NCI-H524 (cell line): ENCODE results near the gene EIF4G1.
"Not testable (repeated sequence)": the region's sequence is repeated elsewhere in the genome, so short reads cannot be mapped to it uniquely, and the experiment has no call there.

ENCODE experiments used
- DNase-seq, 2 experiments: peaks; one replicate each; lab custom pipeline; 2025; lab: John Stamatoyannopoulos, UW

Gene EIF4G1

GRCh38 chr3:184335661-184336546 lies 21.5 kb downstream of the EIF4G1 start:
- peak; percentile 54 to 70 for DNase-seq

DNA sequence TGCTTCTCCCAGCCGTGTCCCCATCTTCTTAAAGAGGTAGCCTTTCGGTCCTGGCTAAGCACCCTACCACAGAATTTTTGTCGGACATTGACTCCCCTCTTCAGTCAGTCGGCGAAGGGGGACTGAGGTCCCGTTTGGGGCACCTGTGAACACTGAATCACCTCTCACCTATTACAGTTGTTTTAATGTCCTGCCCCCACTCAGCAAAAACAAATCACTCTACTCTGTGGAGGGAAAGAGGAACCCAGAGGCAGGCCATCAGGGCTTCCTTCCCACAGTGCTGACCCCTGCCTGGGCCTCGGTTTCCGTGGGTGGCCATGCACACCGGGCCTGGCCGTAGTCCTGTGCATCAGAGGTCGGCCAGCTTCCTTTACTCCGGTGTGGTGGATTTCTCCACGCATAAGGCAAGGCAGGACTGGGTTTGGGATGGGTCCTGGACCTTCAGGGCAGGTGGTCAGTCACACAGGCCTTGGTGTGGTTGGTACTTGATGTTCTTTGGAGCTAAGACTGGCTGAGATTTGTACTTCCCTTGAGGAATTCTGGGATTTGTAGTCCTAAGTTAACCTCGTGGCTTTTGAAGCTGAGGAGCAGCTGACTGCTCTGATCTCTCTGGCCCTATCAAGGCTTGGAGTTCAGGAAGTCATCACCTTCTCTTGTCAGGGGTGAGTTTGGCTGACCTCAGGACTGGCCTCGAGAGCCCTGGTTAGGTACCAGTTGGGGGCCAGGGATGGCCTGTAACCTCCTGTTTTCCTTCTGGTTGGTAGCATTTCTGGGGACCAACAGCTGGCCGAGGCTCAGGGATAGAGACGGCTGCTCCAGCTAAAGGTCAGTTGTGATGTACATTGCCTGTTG lies 22.4 kb downstream of the EIF4G1 start:
- peak in 1 of 2 experiments; percentile 51 for DNase-seq

GRCh38 chr3:184337399-184337714 lies 23.0 kb downstream of the EIF4G1 start, which contains the start of gene FAM131A:
FAM131A (plus strand) TSS chr3:184337600; CDS start chr3:184337631, 31 bp downstream.
- no peak for DNase-seq

DNA sequence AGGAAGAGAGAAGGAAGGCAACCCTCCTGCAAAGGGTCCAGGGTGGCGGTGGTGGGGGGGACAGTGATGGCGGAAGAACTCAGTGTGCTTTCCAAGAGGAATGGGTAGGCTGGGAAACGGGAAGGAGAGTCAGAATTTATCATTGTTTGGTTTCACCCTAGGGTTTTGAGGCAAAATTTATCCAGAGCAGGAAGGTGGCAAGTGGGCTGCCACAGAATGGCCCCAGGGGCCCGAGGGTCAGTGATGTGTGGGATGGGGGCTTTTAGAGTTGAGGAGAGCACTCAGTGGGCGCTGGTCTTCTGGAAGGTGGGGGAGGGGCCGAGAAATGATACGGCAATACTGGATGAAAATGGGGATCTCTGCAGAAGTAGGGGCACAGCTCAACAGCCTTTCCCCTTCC lies 23.6 kb downstream of the EIF4G1 start:
- no peak for DNase-seq

GRCh38 chr3:184338511-184338945 lies 24.1 kb downstream of the EIF4G1 start:
- peak; percentile 87 to 95 for DNase-seq

- DNase-seq = no peak
These were observed 24.6 kb downstream of the EIF4G1 start for GRCh38 chr3:184339001-184339400.

- not testable (repeated sequence) for DNase-seq
These were observed 25.2 kb downstream of the EIF4G1 start for GRCh38 chr3:184339451-184340135.

GRCh38 chr3:184341925-184342324 lies 27.5 kb downstream of the EIF4G1 start:
- no peak for DNase-seq

DNA sequence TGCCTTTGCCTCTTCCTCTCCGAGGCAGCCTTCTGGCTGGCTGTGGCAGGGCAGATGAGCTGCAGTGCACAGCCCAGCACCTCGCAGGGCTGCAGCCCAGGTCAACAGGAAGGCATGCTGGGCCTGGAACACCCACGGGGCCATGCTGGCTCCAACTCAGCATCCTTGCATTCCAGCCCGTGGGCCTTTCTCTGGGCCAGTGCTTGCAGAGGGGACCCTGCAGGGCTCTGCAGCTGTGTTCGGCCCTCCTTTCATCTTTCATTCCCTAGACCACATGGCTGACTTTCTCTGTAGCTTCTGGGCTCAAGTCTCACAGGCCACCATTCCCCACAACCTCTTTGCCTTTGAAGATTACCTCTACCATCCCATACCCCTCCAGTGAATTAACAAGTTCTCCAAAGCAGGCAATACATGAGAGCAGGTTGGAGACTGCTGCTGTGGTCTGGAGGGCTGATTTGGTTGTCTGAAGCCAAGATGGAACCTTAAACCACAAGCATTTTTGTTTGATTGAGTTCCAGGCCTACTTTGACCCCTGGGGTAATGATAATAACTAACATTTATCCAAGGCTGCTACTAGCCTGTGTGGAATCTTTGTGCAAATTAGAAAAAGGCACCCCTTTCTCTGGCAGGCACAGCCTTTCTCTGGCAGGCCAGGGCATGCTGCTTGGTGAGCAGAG lies 28.9 kb downstream of the EIF4G1 start:
- DNase-seq = no peak

GRCh38 chr3:184344579-184345316 lies 30.3 kb downstream of the EIF4G1 start:
- no peak for DNase-seq

- peak; percentile 56 to 70 for DNase-seq
These were observed 31.1 kb downstream of the EIF4G1 start for GRCh38 chr3:184345317-184346144.

GRCh38 chr3:184346480-184347190 lies 32.2 kb downstream of the EIF4G1 start:
- no peak for DNase-seq

- peak in 1 of 2 experiments; percentile 39 for DNase-seq
These were observed 33.1 kb downstream of the EIF4G1 start for GRCh38 chr3:184347321-184348056.

GRCh38 chr3:184348057-184348382 lies 33.6 kb downstream of the EIF4G1 start:
- DNase-seq = no peak

DNA sequence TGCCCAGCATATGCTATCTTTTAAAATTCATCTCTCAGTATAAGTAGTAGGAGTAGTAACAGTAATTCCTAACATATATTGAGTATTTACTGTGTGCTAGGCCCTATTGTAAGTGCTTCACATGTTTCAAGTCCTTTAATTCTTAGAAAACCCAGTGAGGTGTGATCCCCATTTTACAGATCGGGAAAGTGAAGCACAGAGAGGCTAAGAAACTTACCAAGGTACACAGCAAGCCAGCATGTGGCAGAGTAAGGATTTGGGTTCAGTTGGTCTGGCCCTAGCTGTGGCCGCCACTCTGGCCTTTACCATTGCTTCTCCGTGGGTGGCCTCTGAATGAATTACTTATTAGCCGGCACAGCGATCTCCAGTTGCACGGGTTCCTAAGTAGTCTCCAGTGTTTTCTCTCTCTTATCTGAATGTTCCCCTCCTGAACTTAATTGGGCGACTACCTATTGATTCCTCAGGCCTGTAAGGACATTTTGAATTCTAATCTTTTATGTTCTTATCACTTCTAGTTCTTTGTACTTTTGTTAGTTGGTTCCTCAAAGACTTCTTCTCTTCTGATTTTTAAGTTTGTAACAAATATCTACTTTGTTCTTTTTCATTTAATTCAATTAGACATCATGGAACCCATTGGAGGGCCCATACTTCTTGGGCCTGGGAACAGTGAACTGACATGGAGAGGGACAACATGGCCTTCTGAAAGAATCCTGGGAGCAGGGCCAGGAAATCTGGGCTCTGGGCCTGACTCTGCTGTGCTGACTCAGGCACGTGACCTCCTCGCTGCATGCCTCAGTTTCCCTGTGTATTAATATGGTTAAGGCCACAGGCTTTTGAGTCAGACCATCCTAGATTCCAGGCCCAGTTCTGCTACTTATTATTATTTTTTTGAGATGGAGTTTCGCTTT lies 35.4 kb downstream of the EIF4G1 start:
- DNase-seq = no peak

- no peak for DNase-seq
These were observed 36.2 kb downstream of the EIF4G1 start for GRCh38 chr3:184350618-184351017.

DNA sequence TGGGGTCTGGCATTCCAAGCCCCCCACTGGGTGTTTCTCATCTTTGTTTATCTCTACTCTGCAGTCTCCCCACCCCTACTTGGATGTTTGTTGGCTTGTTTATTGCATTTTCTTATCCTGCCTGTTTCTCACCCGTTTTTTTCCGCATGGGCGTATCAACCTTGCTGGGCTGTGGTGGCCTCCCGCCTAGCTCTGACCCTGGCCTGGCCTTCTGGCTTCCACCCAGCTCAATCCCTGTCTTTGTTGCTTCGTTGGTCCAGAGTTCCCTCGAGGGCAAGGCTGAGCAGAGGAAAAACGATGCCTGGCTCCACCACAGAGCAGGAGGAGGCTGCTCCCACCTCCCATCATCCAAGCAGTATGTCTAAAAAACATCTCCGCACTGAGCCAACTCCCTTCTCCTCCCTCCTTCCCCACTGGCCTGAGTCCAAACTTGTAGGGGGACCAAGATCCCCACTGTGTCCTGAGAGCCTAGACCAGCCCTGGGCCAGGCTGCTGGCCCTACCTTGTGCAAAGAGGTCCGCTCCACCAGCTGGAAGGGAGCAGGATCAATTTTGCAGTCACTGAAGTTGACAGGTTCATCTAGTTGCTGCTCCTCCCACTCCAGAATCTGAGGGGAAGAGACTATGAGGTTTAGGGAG lies 37.2 kb downstream of the EIF4G1 start:
- DNase-seq = no peak
